NB4 (cell line): ENCODE results near the gene THSD4.
"Not testable (repeated sequence)": the region's sequence is repeated elsewhere in the genome, so short reads cannot be mapped to it uniquely, and the experiment has no call there.

Source experiments
- MAX ChIP-seq: IDR thresholded peaks from 2 replicates; pipeline ENCODE4 v1.6.1; 2011; ENCODE audit warnings: low read depth, low read length
- POLR2A ChIP-seq: IDR thresholded peaks from 2 replicates; pipeline ENCODE4 v1.6.1; 2011; ENCODE audit warnings: mild to moderate bottlenecking; ENCODE audit not compliant: insufficient read length; ENCODE audit errors: extremely low read depth

- TF ChIP-seq MAX, POLR2A: not testable (repeated sequence)
Observed at GRCh38 chr15:71367737-71368136, 252.5 kb downstream of the THSD4 start.
